Medulla oblongata (tissue), 1 donor: ENCODE data around the gene ALDOA.

Experiments used
- DNase-seq: peaks from one replicate; pipeline ENCODE4 v3.0.0-alpha.2; 2015; ENCODE audit errors: extremely low spot score

ALDOA gene

DNA sequence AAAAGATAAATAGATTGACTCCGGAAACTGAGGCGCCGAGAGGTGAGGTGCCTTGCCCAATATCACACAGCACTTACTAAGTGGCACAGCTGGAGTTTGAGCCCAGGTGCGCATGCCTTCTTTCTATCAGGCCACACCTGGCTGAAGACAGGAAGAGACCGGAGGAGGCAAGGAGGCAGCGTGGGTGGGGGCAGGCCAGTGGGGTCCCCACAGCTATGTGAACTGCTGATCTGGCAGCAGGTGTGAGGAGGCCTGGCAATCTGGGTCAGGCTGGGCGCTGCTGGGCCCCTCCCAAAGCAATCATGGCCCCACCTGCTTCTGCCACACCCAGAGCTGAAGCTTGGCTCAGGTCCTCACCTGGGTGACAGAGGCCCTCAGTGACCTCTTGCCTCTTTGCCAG lies 49.7 kb downstream of the ALDOA start:
- DNase-seq, result no peak

- no peak for DNase-seq
Observed at GRCh38 chr16:30116291-30117207, 51.0 kb downstream of the ALDOA start.

DNA sequence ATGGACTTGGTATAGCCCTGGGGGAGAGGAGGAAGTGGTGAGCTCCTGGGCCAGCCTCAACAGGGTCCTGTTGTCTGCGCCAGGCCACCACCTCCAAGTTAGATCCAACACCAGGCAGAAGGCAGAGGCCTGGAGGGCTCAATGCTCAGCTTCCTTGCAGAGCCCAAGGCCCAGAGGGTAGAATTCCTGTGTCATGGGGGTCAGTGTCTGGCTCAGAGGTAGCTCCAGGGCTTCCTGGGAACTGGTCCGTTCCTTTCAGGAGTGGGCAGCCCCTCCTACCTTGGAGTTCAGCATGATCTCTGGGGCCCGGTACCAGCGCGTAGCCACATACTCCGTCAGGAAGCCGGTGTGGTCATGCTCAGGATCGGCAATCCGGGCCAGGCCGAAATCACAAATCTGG lies 52.2 kb downstream of the ALDOA start:
- DNase-seq, result no peak

GRCh38 chr16:30119428-30119827 lies 53.9 kb downstream of the ALDOA start:
- no peak for DNase-seq
